OCI-LY1 (cell line): ENCODE measurements around the gene CACNA1B.

Source experiments
- EZH2 ChIP-seq: fragments of 200-600 bp; sonication (generic), shearing (Covaris generic); IDR thresholded peaks from 2 replicates; pipeline ENCODE4 v1.8.0; 2017; ENCODE audit warnings: borderline replicate concordance, mixed run types, mild to moderate bottlenecking, antibody characterized with exemption, low read length, moderate library complexity, mixed read lengths
- TF ChIP-seq, protein P1 (sequence below): fragments of 200-600 bp; sonication (generic), shearing (Covaris generic); IDR thresholded peaks from 2 replicates; pipeline ENCODE4 v1.5.1; 2017; ENCODE audit warnings: mild to moderate bottlenecking, antibody characterized with exemption, low read length, moderate library complexity, mixed read lengths

DNA sequence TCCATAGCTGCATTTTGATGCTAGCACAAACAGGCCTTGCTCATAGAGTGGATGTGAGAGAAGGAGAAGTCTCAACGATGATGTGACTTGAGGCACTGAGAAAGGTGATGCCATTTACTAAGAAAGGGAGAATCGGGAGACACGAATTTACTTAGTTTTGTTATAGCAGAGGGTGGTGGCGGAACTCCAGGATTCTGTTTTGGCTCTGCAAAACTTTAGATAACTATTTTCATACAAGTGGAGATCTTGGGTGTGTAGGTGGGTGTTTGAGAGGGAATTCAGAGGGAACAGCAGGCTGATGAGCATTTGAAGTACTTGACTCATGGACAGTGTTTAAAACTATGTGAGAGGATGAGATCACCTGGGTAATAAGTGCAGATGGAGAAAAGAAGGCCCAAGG lies 43.2 kb downstream of the CACNA1B start:
- TF ChIP-seq EZH2 = no peak
- TF ChIP-seq, protein P1, sequence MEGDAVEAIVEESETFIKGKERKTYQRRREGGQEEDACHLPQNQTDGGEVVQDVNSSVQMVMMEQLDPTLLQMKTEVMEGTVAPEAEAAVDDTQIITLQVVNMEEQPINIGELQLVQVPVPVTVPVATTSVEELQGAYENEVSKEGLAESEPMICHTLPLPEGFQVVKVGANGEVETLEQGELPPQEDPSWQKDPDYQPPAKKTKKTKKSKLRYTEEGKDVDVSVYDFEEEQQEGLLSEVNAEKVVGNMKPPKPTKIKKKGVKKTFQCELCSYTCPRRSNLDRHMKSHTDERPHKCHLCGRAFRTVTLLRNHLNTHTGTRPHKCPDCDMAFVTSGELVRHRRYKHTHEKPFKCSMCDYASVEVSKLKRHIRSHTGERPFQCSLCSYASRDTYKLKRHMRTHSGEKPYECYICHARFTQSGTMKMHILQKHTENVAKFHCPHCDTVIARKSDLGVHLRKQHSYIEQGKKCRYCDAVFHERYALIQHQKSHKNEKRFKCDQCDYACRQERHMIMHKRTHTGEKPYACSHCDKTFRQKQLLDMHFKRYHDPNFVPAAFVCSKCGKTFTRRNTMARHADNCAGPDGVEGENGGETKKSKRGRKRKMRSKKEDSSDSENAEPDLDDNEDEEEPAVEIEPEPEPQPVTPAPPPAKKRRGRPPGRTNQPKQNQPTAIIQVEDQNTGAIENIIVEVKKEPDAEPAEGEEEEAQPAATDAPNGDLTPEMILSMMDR = no peak
